ENCODE measurements around the gene RACK1.

Gene RACK1

GRCh38 chr5:181193656-181194055, 50.0 kb downstream of the RACK1 start:
- DNase-seq = no peak

GRCh38 chr5:181192337-181193046, 51.2 kb downstream of the RACK1 start:
- no peak for DNase-seq

- no peak for DNase-seq
Measured at GRCh38 chr5:181191526-181192336, 52.0 kb downstream of the RACK1 start.

- no peak for DNase-seq
Measured at GRCh38 chr5:181190711-181191525, 52.8 kb downstream of the RACK1 start.

- DNase-seq = no peak
Measured at GRCh38 chr5:181189962-181190710, 53.6 kb downstream of the RACK1 start.

- DNase-seq = no peak
Measured at GRCh38 chr5:181189363-181189961, 54.2 kb downstream of the RACK1 start.

- no peak for DNase-seq
Measured at GRCh38 chr5:181188700-181189362, 54.9 kb downstream of the RACK1 start.

GRCh38 chr5:181187500-181188213, 56.0 kb downstream of the RACK1 start:
- no peak for DNase-seq

GRCh38 chr5:181186986-181187499, 56.7 kb downstream of the RACK1 start:
- no peak for DNase-seq

Measured in NCI-H1694 treated with DMSO at 0.1 percent for 48 hours (cell line).